Fibroblast of gingiva (primary cell): ENCODE results near the gene RIPK3.
A peak's percentile ranks its signal among the peaks of the same experiment; 100 is the strongest.
"Not testable (repeated sequence)": the region's sequence is repeated elsewhere in the genome, so short reads cannot be mapped to it uniquely, and the experiment has no call there.

Experiments used
- DNase-seq: peaks from one replicate; pipeline ENCODE4 v3.0.0-alpha.2; 2011; ENCODE audit warnings: low read depth

RIPK3 gene

GRCh38 chr14:24343795-24344660 is 4.2 kb upstream of the RIPK3 start:
- DNase-seq, result no peak

- no peak for DNase-seq
These were observed 3.1 kb upstream of the RIPK3 start for GRCh38 chr14:24342889-24343288.

GRCh38 chr14:24340606-24341005 is 815 bp upstream of the RIPK3 start:
- DNase-seq, result no peak

GRCh38 chr14:24338843-24339242 is 948 bp downstream of the RIPK3 start:
- no peak for DNase-seq

- DNase-seq, result no peak
These were observed 2.0 kb downstream of the RIPK3 start for GRCh38 chr14:24337824-24338175.

- no peak for DNase-seq
These were observed 2.5 kb downstream of the RIPK3 start for GRCh38 chr14:24337144-24337823.

GRCh38 chr14:24335461-24336171 is 4.2 kb downstream of the RIPK3 start:
- DNase-seq, result no peak

- DNase-seq, result no peak
These were observed 5.1 kb downstream of the RIPK3 start, which contains the start of gene ADCY4 for GRCh38 chr14:24334431-24335291. Gene ADCY4, minus strand, starts transcription at chr14:24335071. Its CDS starts 419 bp downstream, at chr14:24334652.

- DNase-seq, result peak; percentile 44
These were observed 7.4 kb downstream of the RIPK3 start for GRCh38 chr14:24332268-24332993.

GRCh38 chr14:24331731-24332267 is 8.0 kb downstream of the RIPK3 start:
- DNase-seq, result no peak

- no peak for DNase-seq
These were observed 8.7 kb downstream of the RIPK3 start for GRCh38 chr14:24330973-24331674.

- DNase-seq, result no peak
These were observed 10.1 kb downstream of the RIPK3 start for GRCh38 chr14:24329736-24330135.

- no peak for DNase-seq
These were observed 10.6 kb downstream of the RIPK3 start for GRCh38 chr14:24329073-24329663.

GRCh38 chr14:24327914-24328313 is 11.9 kb downstream of the RIPK3 start:
- DNase-seq, result not testable (repeated sequence)

- no peak for DNase-seq
These were observed 12.5 kb downstream of the RIPK3 start for GRCh38 chr14:24327303-24327702.

- no peak for DNase-seq
These were observed 13.8 kb downstream of the RIPK3 start for GRCh38 chr14:24325963-24326362.

GRCh38 chr14:24325041-24325530 is 14.7 kb downstream of the RIPK3 start:
- no peak for DNase-seq

- no peak for DNase-seq
These were observed 15.8 kb downstream of the RIPK3 start for GRCh38 chr14:24324024-24324423.

GRCh38 chr14:24323341-24323740 is 16.4 kb downstream of the RIPK3 start:
- DNase-seq, result no peak

- no peak for DNase-seq
These were observed 17.1 kb downstream of the RIPK3 start for GRCh38 chr14:24322672-24323071.
